H1 (cell line): ENCODE data around the gene HAVCR1. TPM values are rescaled to one million over a fixed set of nuclear protein-coding genes. Genes with fewer than 3 reads are reported as not detected.

Experiments
- CTCF ChIA-PET: fragments of 300-600 bp; sonication (Branson Sonifier 250); formaldehyde crosslinking; loops from one replicate; lab custom pipeline; 2021; ENCODE audit not compliant: partially characterized antibody; lab: Charles Lee
- POLR2A ChIA-PET: fragments of 300-600 bp; sonication (Branson Sonifier 250); formaldehyde crosslinking; loops from one replicate; lab custom pipeline; 2021; ENCODE audit warnings: inconsistent platforms; ENCODE audit not compliant: partially characterized antibody; lab: Charles Lee
- DNase-seq, 2 experiments: peaks; one replicate each; pipeline versions ENCODE4 v3.0.0 to v3.0.0-alpha.2; 2010 to 2022; ENCODE audit warnings: low spot score in 2 of 2, low read depth in 1 of 2, mixed read lengths in 1 of 2
- FAIRE-seq: peaks from 2 replicates; lab custom pipeline; 2011; peaks lifted over from hg19 to GRCh38; lab: Jason Lieb, UNC
- H2AFZ ChIP-seq: 2 replicates; pipeline ENCODE4 v1.8.1; 2012; ENCODE audit warnings: low read length, inconsistent platforms
- H2AK5ac ChIP-seq: 2 replicates; pipeline ENCODE4 v1.6.1; 2013; ENCODE audit warnings: low read depth, low read length
- H2BK120ac ChIP-seq: replicated peaks from 2 replicates; pipeline ENCODE3; 2013; ENCODE audit warnings: low read depth, low read length, inconsistent platforms
- H2BK12ac ChIP-seq: 2 replicates; pipeline ENCODE4 v1.6.1; 2013; ENCODE audit warnings: low read depth, low read length
- H2BK15ac ChIP-seq: 2 replicates; pipeline ENCODE4 v1.6.1; 2013; ENCODE audit warnings: low read length
- H2BK20ac ChIP-seq: 2 replicates; pipeline ENCODE4 v1.6.1; 2013; ENCODE audit warnings: low read length
- H2BK5ac ChIP-seq: 2 replicates; pipeline ENCODE4 v1.6.1; 2013; ENCODE audit warnings: low read depth, low read length
- H3K14ac ChIP-seq: 2 replicates; pipeline ENCODE4 v1.6.1; 2013; ENCODE audit warnings: inconsistent platforms; ENCODE audit not compliant: insufficient read length
- H3K18ac ChIP-seq: 2 replicates; pipeline ENCODE4 v1.6.1; 2013; ENCODE audit warnings: low read length; ENCODE audit errors: extremely low read depth
- H3K23ac ChIP-seq: 2 replicates; pipeline ENCODE4 v1.6.1; 2013; ENCODE audit warnings: inconsistent platforms; ENCODE audit not compliant: insufficient read length
- H3K23me2 ChIP-seq: 2 replicates; pipeline ENCODE4 v1.6.1; 2013; ENCODE audit warnings: low read depth, low read length
- H3K27ac ChIP-seq: 2 replicates; pipeline ENCODE4 v1.6.1; 2011; ENCODE audit warnings: low read depth, low read length, inconsistent platforms
- H3K27me3 ChIP-seq, 4 experiments: replicated peaks in 1 of 4; 1 replicate in 1 of 4; 2 replicates in 3 of 4; pipeline versions ENCODE4 v1.6.1 to v1.8.1; 2011 to 2013; ENCODE audit warnings: low read length in 3 of 4, mild to moderate bottlenecking in 3 of 4, inconsistent platforms in 2 of 4, mixed read lengths in 2 of 4, moderate library complexity in 1 of 4; ENCODE audit not compliant: control insufficient read depth in 3 of 4, insufficient read depth in 3 of 4; ENCODE audit errors: extremely low read depth in 1 of 4
- H3K36me3 ChIP-seq, 4 experiments: 2 replicates each; pipeline versions ENCODE4 v1.6.1 to v1.8.1; 2011 to 2013; ENCODE audit warnings: mild to moderate bottlenecking in 4 of 4, low read length in 3 of 4, moderate library complexity in 2 of 4, control low read depth in 1 of 4, inconsistent platforms in 1 of 4; ENCODE audit not compliant: insufficient read depth in 4 of 4, control insufficient read depth in 2 of 4
- H3K4ac ChIP-seq: replicated peaks from 2 replicates; pipeline ENCODE3; 2013; ENCODE audit warnings: low read length, low read depth, mixed read lengths, inconsistent platforms; ENCODE audit not compliant: insufficient read length
- H3K4me1 ChIP-seq, 4 experiments: replicated peaks in 1 of 4; 1 replicate in 1 of 4; 2 replicates in 3 of 4; pipeline versions ENCODE4 v1.6.1 to v1.8.1; 2011 to 2013; ENCODE audit warnings: low read length in 3 of 4, inconsistent platforms in 2 of 4, mixed read lengths in 1 of 4; ENCODE audit not compliant: insufficient read depth in 4 of 4, control insufficient read depth in 3 of 4
- H3K4me2 ChIP-seq, 2 experiments: 2 replicates each; pipeline versions ENCODE4 v1.6.1 to v1.8.1; 2011 to 2013; ENCODE audit warnings: low read depth in 2 of 2, low read length in 2 of 2, control low read depth in 1 of 2, inconsistent platforms in 1 of 2, mild to moderate bottlenecking in 1 of 2; ENCODE audit not compliant: insufficient read depth in 1 of 2
- H3K4me3 ChIP-seq, 4 experiments: fragments of 200-600, 300-600 bp in 1 of 4; sonication (generic), shearing (Covaris generic), sonication (Bioruptor Twin) in 1 of 4; 2 replicates each; pipeline versions ENCODE4 v1.5.1 to v1.8.1; 2011 to 2016; ENCODE audit warnings: low read length in 4 of 4, low read depth in 3 of 4, control low read depth in 2 of 4, inconsistent platforms in 2 of 4, mild to moderate bottlenecking in 2 of 4, mixed read lengths in 1 of 4, moderate library complexity in 1 of 4; ENCODE audit not compliant: insufficient read depth in 2 of 4; ENCODE audit errors: extremely low read depth in 1 of 4
- H3K56ac ChIP-seq: replicated peaks from 2 replicates; pipeline ENCODE3; 2013; ENCODE audit warnings: low read depth, mild to moderate bottlenecking, mixed read lengths, low read length, inconsistent platforms; ENCODE audit not compliant: insufficient read length
- H3K79me1 ChIP-seq: 2 replicates; pipeline ENCODE4 v1.6.1; 2013; ENCODE audit warnings: low read depth, low read length, control low read depth
- H3K79me2 ChIP-seq, 2 experiments: 2 replicates each; pipeline versions ENCODE4 v1.6.1 to v1.8.1; 2012 to 2013; ENCODE audit warnings: low read length in 2 of 2, mild to moderate bottlenecking in 2 of 2, inconsistent platforms in 1 of 2; ENCODE audit not compliant: insufficient read depth in 2 of 2, control insufficient read depth in 1 of 2
- H3K9ac ChIP-seq, 4 experiments: replicated peaks in 1 of 4; 1 replicate in 1 of 4; 2 replicates in 3 of 4; pipeline versions ENCODE4 v1.6.1 to v1.8.1; 2011 to 2013; ENCODE audit warnings: low read depth in 3 of 4, low read length in 3 of 4, control low read depth in 2 of 4, mild to moderate bottlenecking in 2 of 4, moderate library complexity in 2 of 4, inconsistent platforms in 1 of 4; ENCODE audit errors: extremely low read depth in 1 of 4
- H3K9me3 ChIP-seq, 2 experiments: 2 replicates each; pipeline versions ENCODE4 v1.6.1 to v1.8.1; 2012 to 2013; ENCODE audit warnings: mild to moderate bottlenecking in 2 of 2, moderate library complexity in 2 of 2, control low read depth in 1 of 2, inconsistent platforms in 1 of 2, low read depth in 1 of 2, low read length in 1 of 2, mixed read lengths in 1 of 2; ENCODE audit not compliant: insufficient read depth in 2 of 2
- H4K20me1 ChIP-seq, 2 experiments: replicated peaks in 1 of 2; 2 replicates each; pipeline versions ENCODE3 to v1.8.1; 2011 to 2013; ENCODE audit warnings: inconsistent platforms in 2 of 2, low read length in 2 of 2, mild to moderate bottlenecking in 1 of 2; ENCODE audit not compliant: insufficient read depth in 2 of 2, control insufficient read depth in 1 of 2
- H4K5ac ChIP-seq: 2 replicates; pipeline ENCODE4 v1.6.1; 2013; ENCODE audit warnings: low read length, low read depth, mixed read lengths, inconsistent platforms; ENCODE audit not compliant: insufficient read length
- H4K8ac ChIP-seq: 2 replicates; pipeline ENCODE4 v1.8.0; 2013; ENCODE audit warnings: mild to moderate bottlenecking, moderate library complexity, low read length, inconsistent platforms; ENCODE audit not compliant: insufficient read depth; ENCODE audit errors: extremely low read depth
- H4K91ac ChIP-seq: replicated peaks from 2 replicates; pipeline ENCODE3; 2013; ENCODE audit warnings: low read length, mixed read lengths, inconsistent platforms; ENCODE audit not compliant: insufficient read length
- CTBP2 ChIP-seq: IDR thresholded peaks from 2 replicates; pipeline ENCODE4 v1.7.0; 2011; ENCODE audit warnings: borderline replicate concordance, mild to moderate bottlenecking, moderate library complexity, mixed read lengths, low read length; ENCODE audit not compliant: insufficient read depth, insufficient read length
- RAD21 ChIP-seq, 2 experiments: IDR thresholded peaks in 1 of 2; conservative IDR thresholded peaks in 1 of 2; 2 replicates each; pipeline ENCODE4 v1.6.1; 2011; ENCODE audit warnings: low read depth in 2 of 2, low read length in 2 of 2, improper control_type of control experiment in 1 of 2, inconsistent platforms in 1 of 2, mild to moderate bottlenecking in 1 of 2, moderate library complexity in 1 of 2
- RFX5 ChIP-seq: IDR thresholded peaks from 2 replicates; pipeline ENCODE4 v1.6.1; 2011; ENCODE audit warnings: low read depth, low read length, improper control_type of control experiment, borderline replicate concordance
- SP4 ChIP-seq: IDR thresholded peaks from 2 replicates; pipeline ENCODE4 v1.6.1; 2012; ENCODE audit warnings: low read length, inconsistent platforms
- SUZ12 ChIP-seq: fragments of 200-600 bp; sonication (generic); IDR thresholded peaks from 2 replicates; pipeline ENCODE4 v1.6.1; 2012; ENCODE audit warnings: mild to moderate bottlenecking, inconsistent platforms, low read length, moderate library complexity, mixed read lengths
- TAF7 ChIP-seq: optimal IDR thresholded peaks from 2 replicates; pipeline ENCODE3; 2011; ENCODE audit warnings: low read depth, mild to moderate bottlenecking, inconsistent platforms, low read length, moderate library complexity, borderline replicate concordance
- WGBS, 2 experiments: shearing (Covaris generic) in 1 of 2; methylation state at CpG; one replicate each; pipeline versions ENCODE4 v1.1.6 to v1.1.7; 2013 to 2015; ENCODE audit warnings: low lambda C conversion rate in 2 of 2, mixed read lengths in 2 of 2, inconsistent platforms in 1 of 2, low coverage in 1 of 2, missing lambda C conversion rate in 1 of 2; ENCODE audit not compliant: insufficient replicate concordance in 2 of 2, insufficient coverage in 1 of 2, insufficient read length in 1 of 2; ENCODE audit errors: extremely low coverage in 1 of 2, missing lambda C conversion rate in 1 of 2; 5-methylcytosine and 5-hydroxymethylcytosine counted together
- polyA plus RNA-seq, 7 experiments: library from polyadenylated mRNA; depleted of rRNA in 3 of 7; stranded (reverse) in 5 of 7; unstranded in 2 of 7; fragments of >200 nt in 5 of 7; fragments of 200-250 nt in 2 of 7; gene quantifications; 1 replicate in 5 of 7; 2 replicates in 1 of 7; 4 replicates in 1 of 7; pipeline versions ENCODE4 v1.2.1 to v1.2.3, GENCODE V29; 2011 to 2013; ENCODE audit warnings: missing spikeins in 2 of 7, mixed read lengths in 2 of 7
- total RNA-seq: library from RNA; stranded (reverse); fragmentation: NEBNext Ultra II Directional; extraction: Animal tissue kit (Norgen Biotek cat#: 25700); gene quantifications from 2 replicates; pipeline ENCODE4 v1.2.1, GENCODE V29; 2021
- TF ChIP-seq, protein P1 (sequence below): IDR thresholded peaks from 2 replicates; pipeline ENCODE4 v1.6.1; 2012; ENCODE audit warnings: inconsistent platforms
- TF ChIP-seq, protein P2 (sequence below): IDR thresholded peaks from 2 replicates; pipeline ENCODE4 v1.6.1; 2011; ENCODE audit warnings: low read length, improper control_type of control experiment
- TF ChIP-seq, protein P3 (sequence below), 3 experiments: IDR thresholded peaks; 1 replicate in 2 of 3; 2 replicates in 1 of 3; pipeline versions ENCODE4 v1.5.1 to v1.6.1; 2011; ENCODE audit warnings: low read length in 3 of 3, mild to moderate bottlenecking in 3 of 3, inconsistent platforms in 2 of 3, low read depth in 1 of 3, moderate library complexity in 1 of 3; ENCODE audit not compliant: insufficient read depth in 1 of 3; ENCODE audit errors: control extremely low read depth in 1 of 3

HAVCR1 gene
- total and polyA plus RNA-seq, 2 of the 8 experiments (the other 6 are each of a cell fraction or from before 2014, with no cell fraction given), result not detected

DNA sequence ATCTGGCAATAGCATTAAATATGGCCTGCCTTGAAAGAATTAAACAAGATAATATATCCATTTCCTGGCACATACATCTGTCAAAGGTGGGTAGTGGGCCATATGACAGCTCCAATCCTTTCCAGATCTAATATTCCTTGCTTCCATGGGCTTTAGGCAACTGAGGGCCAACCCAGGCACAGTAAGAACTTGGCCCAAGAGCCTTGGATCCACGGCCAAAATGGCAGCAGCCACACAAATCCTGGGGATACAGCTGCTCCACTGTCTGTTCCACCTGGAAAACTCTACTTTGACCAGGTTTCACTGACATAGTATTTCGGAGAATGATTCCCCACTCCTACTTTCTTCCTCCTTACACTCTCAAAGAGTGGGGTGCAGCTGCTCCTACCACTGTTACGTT lies 13.3 kb downstream of the HAVCR1 start:
- no peak overlapping the region for H3K27ac ChIP-seq
- no peak overlapping the region for H4K91ac ChIP-seq
- H3K4me2 ChIP-seq, result no peak overlapping the region
- no peak overlapping the region for H3K18ac ChIP-seq
- ChIA-PET POLR2A (no interaction called here), CTCF (interaction anchor here (0.6 to 1.8 kb wide), 3 partner anchors 10 to 954 kb away, joined by 3 to 5 read pairs (median 3); no protein-coding TSS in a partner anchor)
- H3K79me2 ChIP-seq, result no peaks in the 10 kb centered on the region
- 96% methylated on average over 3 of the region's 3 CpGs; no CpG with 5 or more reads in 1 of the 2 experiments for WGBS, 2 experiments
- FAIRE-seq, result no peak
- no peak overlapping the region for H2BK120ac ChIP-seq
- no peak overlapping the region for H4K8ac ChIP-seq
- no peak overlapping the region for H3K23ac ChIP-seq
- no peak overlapping the region for H2BK5ac ChIP-seq
- no peak overlapping the region for H3K4me3 ChIP-seq
- H3K9ac ChIP-seq, result no peak overlapping the region
- no peak overlapping the region for H2BK15ac ChIP-seq
- H2AFZ ChIP-seq, result no peak overlapping the region; the same call in 1 of the 2 replicates
- H3K56ac ChIP-seq, result no peak overlapping the region
- no peak overlapping the region for H3K14ac ChIP-seq
- no peaks in the 10 kb centered on the region for H4K20me1 ChIP-seq
- H3K36me3 ChIP-seq, result no peaks in the 10 kb centered on the region
- no peaks in the 10 kb centered on the region for H3K23me2 ChIP-seq
- no peak overlapping the region for H4K5ac ChIP-seq
- H2AK5ac ChIP-seq, result no peak overlapping the region
- H3K27me3 ChIP-seq, result no peaks in the 10 kb centered on the region
- no peak for DNase-seq
- H3K4ac ChIP-seq, result no peak overlapping the region
- H2BK20ac ChIP-seq, result no peak overlapping the region
- peaks cover 0 to 8% (median 1%) of the 10 kb centered on the region in 4 experiments; a peak in 3 of 7 replicates for H3K4me1 ChIP-seq
- H3K9me3 ChIP-seq, result no peaks in the 10 kb centered on the region
- peak overlapping the region; percentile 31; the same call in 1 of the 2 replicates for H2BK12ac ChIP-seq
- no peaks in the 10 kb centered on the region for H3K79me1 ChIP-seq
- TF ChIP-seq SUZ12, result no peak
- TF ChIP-seq RAD21 (IDR thresholded peaks at IDR 0.05 in 1 of 2, conservative IDR thresholded peaks at IDR 0.05 in 1 of 2; ENCODE audit: low read depth in 2 of 2, low read length in 2 of 2), result no peak
- TF ChIP-seq RFX5, result no peak
- no peak for TF ChIP-seq SP4
- no peak for TF ChIP-seq CTBP2
- TF ChIP-seq, protein P1, sequence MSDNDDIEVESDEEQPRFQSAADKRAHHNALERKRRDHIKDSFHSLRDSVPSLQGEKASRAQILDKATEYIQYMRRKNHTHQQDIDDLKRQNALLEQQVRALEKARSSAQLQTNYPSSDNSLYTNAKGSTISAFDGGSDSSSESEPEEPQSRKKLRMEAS, result no peak
- TF ChIP-seq TAF7, result no peak
- TF ChIP-seq, protein P2, sequence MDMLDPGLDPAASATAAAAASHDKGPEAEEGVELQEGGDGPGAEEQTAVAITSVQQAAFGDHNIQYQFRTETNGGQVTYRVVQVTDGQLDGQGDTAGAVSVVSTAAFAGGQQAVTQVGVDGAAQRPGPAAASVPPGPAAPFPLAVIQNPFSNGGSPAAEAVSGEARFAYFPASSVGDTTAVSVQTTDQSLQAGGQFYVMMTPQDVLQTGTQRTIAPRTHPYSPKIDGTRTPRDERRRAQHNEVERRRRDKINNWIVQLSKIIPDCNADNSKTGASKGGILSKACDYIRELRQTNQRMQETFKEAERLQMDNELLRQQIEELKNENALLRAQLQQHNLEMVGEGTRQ, result no peak
- TF ChIP-seq, protein P3, sequence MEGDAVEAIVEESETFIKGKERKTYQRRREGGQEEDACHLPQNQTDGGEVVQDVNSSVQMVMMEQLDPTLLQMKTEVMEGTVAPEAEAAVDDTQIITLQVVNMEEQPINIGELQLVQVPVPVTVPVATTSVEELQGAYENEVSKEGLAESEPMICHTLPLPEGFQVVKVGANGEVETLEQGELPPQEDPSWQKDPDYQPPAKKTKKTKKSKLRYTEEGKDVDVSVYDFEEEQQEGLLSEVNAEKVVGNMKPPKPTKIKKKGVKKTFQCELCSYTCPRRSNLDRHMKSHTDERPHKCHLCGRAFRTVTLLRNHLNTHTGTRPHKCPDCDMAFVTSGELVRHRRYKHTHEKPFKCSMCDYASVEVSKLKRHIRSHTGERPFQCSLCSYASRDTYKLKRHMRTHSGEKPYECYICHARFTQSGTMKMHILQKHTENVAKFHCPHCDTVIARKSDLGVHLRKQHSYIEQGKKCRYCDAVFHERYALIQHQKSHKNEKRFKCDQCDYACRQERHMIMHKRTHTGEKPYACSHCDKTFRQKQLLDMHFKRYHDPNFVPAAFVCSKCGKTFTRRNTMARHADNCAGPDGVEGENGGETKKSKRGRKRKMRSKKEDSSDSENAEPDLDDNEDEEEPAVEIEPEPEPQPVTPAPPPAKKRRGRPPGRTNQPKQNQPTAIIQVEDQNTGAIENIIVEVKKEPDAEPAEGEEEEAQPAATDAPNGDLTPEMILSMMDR (IDR thresholded peaks at IDR 0.05; ENCODE audit: control extremely low read depth in 1 of 3, insufficient read depth in 1 of 3, low read depth in 1 of 3, low read length in 3 of 3), result no peak
